GM12878 (cell line): ENCODE data around the gene FNDC3B. TPM values are rescaled to one million over a fixed set of nuclear protein-coding genes. Genes with fewer than 3 reads are reported as not detected.

Source experiments
- ATAC-seq: fragments of 200-7000 bp; cut with Tn5 transposase; 3 replicates; pipeline ENCODE4 v1.9.1; 2020; ENCODE audit warnings: mild to moderate bottlenecking, moderate library complexity
- BruUV-seq: library from RNA; stranded (reverse); fragments of 400-500 nt; replicated peaks from 2 replicates; lab custom pipeline; 2021; lab: Mats Ljungman, UMichigan
- CTCF ChIA-PET: fragments of 300-600 bp; sonication (Branson Sonifier 250); formaldehyde crosslinking; extraction: SDS; loops from one replicate; lab custom pipeline; 2021; ENCODE audit warnings: inconsistent platforms; lab: Yijun Ruan, JAX
- POLR2A ChIA-PET: fragments of 350-600 bp; formaldehyde crosslinking; extraction: SDS; loops from one replicate; lab custom pipeline; 2021; ENCODE audit warnings: inconsistent platforms; lab: Charles Lee
- RAD21 ChIA-PET: fragments of 300-600 bp; sonication (Branson Sonifier 250); formaldehyde crosslinking; loops from one replicate; lab custom pipeline; 2023; ENCODE audit warnings: antibody characterized with exemption; ENCODE audit not compliant: unreplicated experiment; lab: Charles Lee
- SMC1A ChIA-PET: fragments of 300-600 bp; sonication (Branson Sonifier 250); formaldehyde crosslinking; loops from one replicate; lab custom pipeline; 2023; ENCODE audit not compliant: unreplicated experiment, uncharacterized antibody; lab: Charles Lee
- DNase-seq: peaks from one replicate; pipeline ENCODE4 v3.0.0-alpha.2; 2011; ENCODE audit warnings: low read depth, low spot score
- FAIRE-seq: peaks from 3 replicates; lab custom pipeline; 2011; peaks lifted over from hg19 to GRCh38; lab: Jason Lieb, UNC
- H2AFZ ChIP-seq: 2 replicates; pipeline ENCODE4 v1.6.0; 2011; ENCODE audit warnings: low read depth, low read length, control low read depth; ENCODE audit not compliant: control insufficient read depth
- H3K27ac ChIP-seq: 2 replicates; pipeline ENCODE4 v1.5.1; 2011; ENCODE audit warnings: control low read depth; ENCODE audit not compliant: control insufficient read depth, insufficient read depth
- H3K27me3 ChIP-seq, 2 experiments: replicated peaks in 1 of 2; 2 replicates each; pipeline versions ENCODE4 v1.6.0 to v1.6.1; 2011; ENCODE audit warnings: low read length in 1 of 2; ENCODE audit not compliant: control insufficient read depth in 2 of 2, insufficient read depth in 2 of 2
- H3K36me3 ChIP-seq, 2 experiments: 2 replicates each; pipeline ENCODE4 v1.5.1; 2011; ENCODE audit warnings: low read length in 1 of 2; ENCODE audit not compliant: control insufficient read depth in 2 of 2, insufficient read depth in 2 of 2
- H3K4me1 ChIP-seq: 2 replicates; pipeline ENCODE4 v1.6.1; 2011; ENCODE audit warnings: mild to moderate bottlenecking, low read length, moderate library complexity, mixed read lengths; ENCODE audit not compliant: control insufficient read depth, insufficient read depth
- H3K4me2 ChIP-seq: 2 replicates; pipeline ENCODE4 v1.6.0; 2011; ENCODE audit warnings: control low read depth; ENCODE audit not compliant: control insufficient read depth, insufficient read depth
- H3K4me3 ChIP-seq: fragments of 200-600 bp; sonication (generic); 2 replicates; pipeline ENCODE4 v1.5.1; 2016
- H3K79me2 ChIP-seq: 2 replicates; pipeline ENCODE4 v1.6.0; 2011; ENCODE audit warnings: low read length; ENCODE audit not compliant: control insufficient read depth, insufficient read depth
- H3K9ac ChIP-seq: 2 replicates; pipeline ENCODE4 v1.8.0; 2011; ENCODE audit warnings: low read length, control low read depth, mixed read lengths; ENCODE audit not compliant: control insufficient read depth, insufficient read depth
- H3K9me3 ChIP-seq: replicated peaks from 3 replicates; pipeline ENCODE4 v1.5.1; 2011; ENCODE audit warnings: mild to moderate bottlenecking, low read length; ENCODE audit not compliant: control insufficient read depth, insufficient read depth
- H4K20me1 ChIP-seq: 2 replicates; pipeline ENCODE4 v1.6.0; 2011; ENCODE audit not compliant: control insufficient read depth, insufficient read depth
- BACH1 ChIP-seq: fragments of 450-650 bp; IDR thresholded peaks from 2 replicates; pipeline ENCODE4 v1.6.1; 2017; ENCODE audit warnings: mild to moderate bottlenecking, borderline replicate concordance
- CBX3 ChIP-seq: fragments of 200-600 bp; sonication (generic); IDR thresholded peaks from 2 replicates; pipeline ENCODE4 v1.6.1; 2016; ENCODE audit warnings: low read depth, borderline replicate concordance
- FOS ChIP-seq: IDR thresholded peaks from 3 replicates; pipeline ENCODE4 v1.6.1; 2011; ENCODE audit warnings: borderline replicate concordance; ENCODE audit not compliant: insufficient read length; ENCODE audit errors: extremely low read depth
- FOXK2 ChIP-seq: fragments of 450-650 bp; IDR thresholded peaks from 2 replicates; pipeline ENCODE4 v1.6.1; 2017; ENCODE audit warnings: mild to moderate bottlenecking, moderate library complexity
- KAT2A ChIP-seq: conservative IDR thresholded peaks from 2 replicates; pipeline ENCODE4 v1.6.1; 2011; ENCODE audit warnings: low read depth, low read length; ENCODE audit not compliant: control insufficient read depth
- KLF5 ChIP-seq: fragments of 450-650 bp; IDR thresholded peaks from 2 replicates; pipeline ENCODE4 v1.6.1; 2014; ENCODE audit warnings: mild to moderate bottlenecking; ENCODE audit not compliant: partially characterized antibody
- MEF2B ChIP-seq: fragments of 450-650 bp; IDR thresholded peaks from 2 replicates; pipeline ENCODE4 v1.6.1; 2018; ENCODE audit warnings: mild to moderate bottlenecking, moderate library complexity; ENCODE audit not compliant: partially characterized antibody, poor library complexity, severe bottlenecking
- RAD21 ChIP-seq: IDR thresholded peaks from 2 replicates; pipeline ENCODE4 v1.6.1; 2011; ENCODE audit warnings: mild to moderate bottlenecking, low read depth, low read length, moderate library complexity; ENCODE audit not compliant: insufficient read depth
- SIN3A ChIP-seq: IDR thresholded peaks from 2 replicates; pipeline ENCODE4 v1.6.1; 2012; ENCODE audit warnings: low read depth, low read length, improper control_type of control experiment
- SIX5 ChIP-seq: IDR thresholded peaks from 2 replicates; pipeline ENCODE4 v1.6.1; 2011; ENCODE audit warnings: mild to moderate bottlenecking, low read depth, low read length, moderate library complexity; ENCODE audit not compliant: severe bottlenecking
- TCF7 ChIP-seq: IDR thresholded peaks from 2 replicates; pipeline ENCODE4 v1.6.1; 2014; ENCODE audit warnings: antibody characterized with exemption, borderline replicate concordance
- ZSCAN29 ChIP-seq: fragments of 450-650 bp; IDR thresholded peaks from 2 replicates; pipeline ENCODE4 v1.6.1; 2017; ENCODE audit warnings: mild to moderate bottlenecking, moderate library complexity
- WGBS: methylation state at CpG from one replicate; pipeline ENCODE4 v1.1.6; 2016; ENCODE audit warnings: low lambda C conversion rate; ENCODE audit not compliant: insufficient replicate concordance, insufficient coverage; ENCODE audit errors: missing lambda C conversion rate; 5-methylcytosine and 5-hydroxymethylcytosine counted together
- in situ Hi-C: fragments of 300-500 bp; cut with MboI; formaldehyde crosslinking; loops from 9 replicates; pipeline ENCODE4 v1.14.3; 2018; ENCODE audit warnings: mixed read lengths
- intact Hi-C: fragments of 100-400 bp; cut with micrococcal nuclease; formaldehyde crosslinking; loops from one replicate; pipeline ENCODE4 v1.14.2; 2022; ENCODE audit not compliant: unreplicated experiment
- polyA plus RNA-seq, 11 experiments: library from polyadenylated mRNA; depleted of rRNA in 4 of 11; unstranded in 6 of 11; stranded (reverse) in 5 of 11; fragments of >200 nt; fragmentation: Nextera tagmentation in 4 of 11; fragmentation: Illumina TruSeq in 1 of 11; extraction: Ambion mirVana in 4 of 11; extraction: Trizol in 1 of 11; gene quantifications; 1 replicate in 1 of 11; 2 replicates in 10 of 11; pipeline versions ENCODE4 v1.2.1 to v1.2.3, GENCODE V29; 2011 to 2016; ENCODE audit warnings: inconsistent platforms in 2 of 11, missing spikeins in 2 of 11, low read depth in 1 of 11
- total RNA-seq, 4 experiments: library from RNA; depleted of rRNA in 3 of 4; stranded (reverse); fragments of >200 nt in 3 of 4; fragmentation: Illumina TruSeq in 1 of 4; extraction: Trizol in 1 of 4; gene quantifications; 2 replicates each; pipeline versions ENCODE4 v1.2.1 to v1.2.3, GENCODE V29; 2013 to 2021
- TF ChIP-seq, protein P1 (sequence below): fragments of 150-350 bp; IDR thresholded peaks from 2 replicates; pipeline ENCODE4 v1.6.1; 2014; ENCODE audit warnings: mild to moderate bottlenecking, low read depth, low read length

Gene FNDC3B
- total and polyA plus RNA-seq, 10 of the 15 experiments (the other 5 are each of a cell fraction or from before 2014, with no cell fraction given) = 7.9 to 35.0 (median 18.5) TPM

DNA sequence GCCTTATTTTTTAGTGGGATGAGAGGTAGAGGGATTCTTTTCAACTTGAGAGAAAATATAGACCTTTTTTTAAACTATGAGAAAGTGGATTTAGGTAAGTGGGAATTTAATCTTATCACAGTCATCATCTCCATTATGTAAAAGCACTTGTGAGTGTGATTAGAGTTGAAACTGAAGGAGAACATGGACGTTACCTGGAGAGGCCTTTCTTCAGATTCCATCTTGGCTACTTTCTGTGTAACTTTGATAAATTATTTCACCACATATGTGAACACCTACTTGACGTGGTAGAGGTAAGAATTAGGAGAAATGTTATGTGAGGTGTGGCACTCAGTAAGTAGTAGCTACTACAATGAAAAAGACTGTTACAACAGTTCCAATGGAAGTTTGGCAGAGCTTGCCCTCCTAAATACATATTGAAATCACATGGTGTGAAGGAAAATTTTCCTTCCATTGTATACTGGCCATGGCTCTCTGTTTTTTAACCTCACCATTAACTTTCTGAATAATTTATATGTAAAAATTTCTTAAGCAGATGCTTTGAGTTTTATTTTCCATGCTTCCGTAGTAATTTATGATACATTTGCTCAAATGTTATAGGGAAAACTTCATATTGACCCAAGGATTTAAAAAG lies 193.3 kb downstream of the FNDC3B start:
- no peak overlapping the region for H3K4me3 ChIP-seq
- no peaks in the 10 kb centered on the region; the same call in none of the 2 replicates for H3K79me2 ChIP-seq
- RAD21 ChIA-PET = no interaction called here
- H3K27ac ChIP-seq = no peak overlapping the region
- SMC1A ChIA-PET = no interaction called here
- no peaks in the 10 kb centered on the region for H3K4me1 ChIP-seq
- POLR2A ChIA-PET = no interaction called here
- no peak overlapping the region for H3K9ac ChIP-seq
- in situ Hi-C loops = no loop called here
- 83% methylated on average over 3 of the region's 3 CpGs for WGBS
- ATAC-seq (no peak), DNase-seq (no peak), FAIRE-seq (no peak)
- H4K20me1 ChIP-seq = no peaks in the 10 kb centered on the region
- H3K4me2 ChIP-seq = no peak overlapping the region
- TF ChIP-seq TCF7 (no peak), CBX3 (no peak), SIN3A (no peak), FOS (no peak), KAT2A (no peak), FOXK2 (no peak), KLF5 (no peak), ZSCAN29 (no peak), RAD21 (no peak), BACH1 (no peak), MEF2B (no peak), SIX5 (no peak)
- TF ChIP-seq, protein P1, sequence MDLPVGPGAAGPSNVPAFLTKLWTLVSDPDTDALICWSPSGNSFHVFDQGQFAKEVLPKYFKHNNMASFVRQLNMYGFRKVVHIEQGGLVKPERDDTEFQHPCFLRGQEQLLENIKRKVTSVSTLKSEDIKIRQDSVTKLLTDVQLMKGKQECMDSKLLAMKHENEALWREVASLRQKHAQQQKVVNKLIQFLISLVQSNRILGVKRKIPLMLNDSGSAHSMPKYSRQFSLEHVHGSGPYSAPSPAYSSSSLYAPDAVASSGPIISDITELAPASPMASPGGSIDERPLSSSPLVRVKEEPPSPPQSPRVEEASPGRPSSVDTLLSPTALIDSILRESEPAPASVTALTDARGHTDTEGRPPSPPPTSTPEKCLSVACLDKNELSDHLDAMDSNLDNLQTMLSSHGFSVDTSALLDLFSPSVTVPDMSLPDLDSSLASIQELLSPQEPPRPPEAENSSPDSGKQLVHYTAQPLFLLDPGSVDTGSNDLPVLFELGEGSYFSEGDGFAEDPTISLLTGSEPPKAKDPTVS = no peak
- no peak overlapping the region for H2AFZ ChIP-seq
- peaks cover 0 to 7% of the 10 kb centered on the region in 2 experiments; a peak in 2 of 4 replicates for H3K36me3 ChIP-seq
- BruUV-seq = no TSS peak
- no peaks in the 10 kb centered on the region for H3K27me3 ChIP-seq
- H3K9me3 ChIP-seq = no peaks in the 10 kb centered on the region; the same call in 2 of the 3 replicates
- intact Hi-C loops = no loop called here
- CTCF ChIA-PET = interaction anchor here (0.9 kb wide), 1 partner anchor 14 kb away, joined by 3 read pairs; no protein-coding TSS in a partner anchor
